NCI-H2227 (cell line): ENCODE measurements around the gene MAP3K21.
A peak's percentile ranks its signal among the peaks of the same experiment; 100 is the strongest.

ENCODE experiments used
- DNase-seq: peaks from one replicate; lab custom pipeline; 2025; ENCODE audit not compliant: unreplicated experiment; lab: John Stamatoyannopoulos, UW

MAP3K21 gene

DNA sequence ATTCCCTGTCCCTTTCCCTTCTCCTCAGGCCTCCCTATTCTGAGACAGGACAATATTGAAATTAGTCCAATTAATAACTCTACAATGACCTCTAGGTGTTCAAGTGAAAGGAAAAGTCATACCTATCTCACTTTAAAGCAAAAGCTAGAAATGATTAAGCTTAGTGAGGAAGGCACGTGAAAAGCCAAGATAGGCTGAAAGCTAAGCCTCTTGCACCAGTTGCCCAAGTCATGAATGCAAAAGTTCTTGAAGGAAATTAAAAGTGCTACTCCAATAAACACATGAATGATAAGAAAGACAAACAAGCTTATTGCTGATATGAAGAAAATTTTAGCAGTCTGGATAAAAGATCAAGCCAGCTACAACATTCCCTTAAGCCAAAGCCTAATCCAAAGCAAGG lies 3.8 kb upstream of the MAP3K21 start:
- DNase-seq: no peak

- no peak for DNase-seq
These were observed 1.2 kb upstream of the MAP3K21 start for GRCh38 chr1:233326319-233326718.

DNA sequence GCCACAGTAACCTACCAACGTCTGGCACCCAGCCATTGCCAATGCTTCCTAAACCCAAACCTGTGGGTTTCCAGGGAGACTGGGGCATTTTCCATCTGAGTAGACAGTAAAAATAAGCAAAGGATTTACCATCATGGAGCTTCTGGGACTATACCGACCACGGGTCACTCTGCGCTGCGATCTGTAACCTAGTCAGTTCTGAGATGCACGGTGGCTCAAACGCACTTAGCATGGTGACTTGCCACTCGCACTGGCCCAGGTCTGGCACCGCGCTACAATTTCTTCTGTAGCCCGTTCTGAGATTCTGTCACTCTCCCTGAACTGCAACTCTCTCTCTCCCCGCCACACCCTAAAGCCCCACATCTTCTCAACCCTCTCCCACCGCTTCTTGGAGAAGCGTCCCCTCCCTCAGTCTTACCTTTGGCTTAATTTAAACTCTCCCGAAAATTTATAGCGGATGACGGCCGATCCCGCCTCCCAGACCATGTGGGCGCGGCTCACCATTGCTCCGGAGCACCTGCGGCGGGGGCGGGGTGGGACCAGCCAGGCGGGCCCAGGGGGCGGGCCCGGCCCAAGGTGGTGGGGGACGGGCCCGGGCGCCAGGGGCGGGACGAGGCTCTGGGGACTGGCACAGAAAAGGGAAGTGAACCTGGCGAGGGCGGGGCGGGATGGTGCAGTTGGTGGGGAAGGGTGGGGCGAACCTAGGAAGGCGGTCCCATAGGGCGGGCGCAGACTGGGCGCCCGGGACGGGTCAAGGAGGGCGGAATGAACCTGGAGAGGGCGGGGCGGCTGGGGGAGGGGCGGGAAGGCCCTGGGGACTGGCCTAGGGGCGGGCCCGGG lies 493 bp upstream of the MAP3K21 start:
- DNase-seq: peak; percentile 94

- peak; percentile 69 for DNase-seq
These were observed 808 bp downstream of the MAP3K21 start for GRCh38 chr1:233328142-233328921.

DNA sequence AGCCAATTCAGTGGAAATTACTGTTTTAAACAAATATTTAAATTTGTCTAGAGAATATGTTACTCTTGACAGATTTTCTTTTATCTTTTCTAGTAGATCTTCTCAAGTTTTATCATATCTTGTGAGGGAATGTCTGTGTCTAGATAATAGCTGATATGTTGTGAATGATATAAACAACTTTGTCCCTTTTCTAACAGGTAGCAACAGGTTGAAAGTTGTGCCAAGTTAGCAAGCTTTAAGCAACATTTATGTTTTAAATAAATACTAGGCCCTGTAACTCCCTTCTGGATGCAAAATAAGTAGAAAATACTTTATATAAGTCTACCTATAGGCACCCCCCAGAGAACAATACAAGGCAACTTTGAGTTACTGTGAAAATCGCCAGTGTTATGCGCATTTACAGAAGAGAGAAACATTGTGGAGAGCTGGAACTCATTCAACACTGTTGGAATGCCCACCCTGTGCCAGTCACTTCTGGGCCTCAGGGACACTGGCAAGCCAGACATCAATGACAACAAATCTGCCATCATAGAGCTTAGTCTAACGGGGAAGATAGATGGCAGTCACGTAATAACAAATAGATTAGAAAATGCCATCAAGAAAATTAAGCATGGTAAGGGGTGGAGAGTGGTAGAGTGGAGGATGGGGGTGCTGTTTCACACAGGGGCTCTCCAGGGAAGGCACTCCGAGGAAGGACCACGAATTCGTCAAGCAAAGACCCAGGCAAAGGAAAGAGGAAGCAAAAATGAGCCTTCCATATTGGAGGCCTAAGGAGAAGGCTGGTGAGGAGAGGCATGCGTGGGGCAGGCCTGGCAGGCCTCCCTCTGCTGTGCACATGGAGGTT lies 4.4 kb downstream of the MAP3K21 start:
- DNase-seq: no peak

- no peak for DNase-seq
These were observed 5.6 kb downstream of the MAP3K21 start for GRCh38 chr1:233333086-233333485.

GRCh38 chr1:233334092-233334491 lies 6.6 kb downstream of the MAP3K21 start:
- no peak for DNase-seq

GRCh38 chr1:233336554-233337456 lies 9.3 kb downstream of the MAP3K21 start:
- DNase-seq: no peak

DNA sequence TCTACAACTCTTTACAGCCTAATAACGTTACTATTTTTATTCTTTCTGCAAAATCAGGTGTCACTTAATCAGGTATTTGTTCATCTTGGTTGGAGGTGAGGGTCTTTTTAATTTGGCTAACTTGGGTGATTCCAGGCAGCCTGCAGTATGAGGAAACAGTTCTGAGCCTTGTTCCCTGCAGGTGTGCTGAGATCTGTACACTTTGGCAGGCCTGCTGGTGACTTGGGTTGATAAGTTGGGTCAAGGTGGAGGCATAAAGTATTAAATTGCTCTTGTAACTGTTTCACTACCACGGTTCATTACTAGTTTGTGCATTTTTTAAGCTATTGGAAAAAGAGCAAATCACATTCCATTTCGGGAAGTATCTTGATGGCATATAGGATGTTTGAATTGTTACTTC lies 10.0 kb downstream of the MAP3K21 start:
- no peak for DNase-seq

- DNase-seq: no peak
These were observed 10.6 kb downstream of the MAP3K21 start for GRCh38 chr1:233338102-233338501.

DNA sequence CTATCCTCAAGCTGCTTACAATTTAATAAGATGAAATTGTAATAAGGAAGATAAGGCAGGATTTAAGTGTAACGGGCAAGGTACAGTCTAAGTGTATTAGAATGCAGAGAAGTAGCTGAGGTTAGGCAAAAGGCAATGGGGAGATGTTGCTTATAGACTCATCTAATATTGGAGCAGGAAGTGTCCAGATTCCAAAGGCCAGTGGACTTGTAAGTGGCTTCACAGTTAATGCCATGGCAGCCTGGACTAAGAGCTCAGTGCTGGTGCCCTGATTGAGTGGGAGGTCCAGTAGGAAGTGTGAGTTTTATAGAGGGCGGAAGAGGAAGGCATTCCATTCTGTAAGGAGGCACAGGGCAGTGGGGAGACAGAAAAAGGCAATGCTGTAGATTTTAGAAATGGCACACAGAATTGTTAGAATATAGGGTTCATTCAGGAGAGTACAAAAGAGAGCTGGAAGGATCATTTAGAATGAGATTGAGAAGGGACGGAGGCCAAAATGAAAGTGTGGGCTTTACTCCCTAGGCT lies 12.6 kb downstream of the MAP3K21 start:
- no peak for DNase-seq

DNA sequence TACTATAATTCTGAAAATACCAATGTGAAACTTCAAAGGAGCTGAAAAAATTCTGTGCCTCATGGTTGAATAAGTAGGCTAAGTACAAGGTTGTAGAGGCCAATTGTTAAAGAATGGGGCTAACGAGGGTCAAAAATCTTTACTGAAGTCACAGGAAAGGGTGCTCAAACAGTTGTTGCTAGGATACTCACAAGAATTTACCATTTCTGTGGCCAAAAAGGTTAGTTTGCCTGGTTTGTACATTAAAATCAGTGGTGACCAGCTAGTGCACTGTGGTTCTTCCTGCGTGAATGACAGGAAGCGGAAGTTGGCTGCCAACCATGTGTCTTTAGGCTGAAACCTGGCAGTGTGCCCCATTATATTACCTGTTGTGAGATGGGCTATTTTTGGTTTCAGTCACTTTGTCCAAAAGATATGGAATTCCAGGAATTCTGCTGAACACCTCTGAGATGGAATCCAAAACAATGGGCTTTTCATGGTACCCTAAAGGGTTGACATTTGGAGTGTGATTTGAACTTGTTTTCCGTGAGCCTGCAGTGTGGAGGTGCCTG lies 13.5 kb downstream of the MAP3K21 start:
- DNase-seq: no peak

GRCh38 chr1:233342086-233342485 lies 14.6 kb downstream of the MAP3K21 start:
- no peak for DNase-seq

- DNase-seq: no peak
These were observed 15.7 kb downstream of the MAP3K21 start for GRCh38 chr1:233343262-233343661.

DNA sequence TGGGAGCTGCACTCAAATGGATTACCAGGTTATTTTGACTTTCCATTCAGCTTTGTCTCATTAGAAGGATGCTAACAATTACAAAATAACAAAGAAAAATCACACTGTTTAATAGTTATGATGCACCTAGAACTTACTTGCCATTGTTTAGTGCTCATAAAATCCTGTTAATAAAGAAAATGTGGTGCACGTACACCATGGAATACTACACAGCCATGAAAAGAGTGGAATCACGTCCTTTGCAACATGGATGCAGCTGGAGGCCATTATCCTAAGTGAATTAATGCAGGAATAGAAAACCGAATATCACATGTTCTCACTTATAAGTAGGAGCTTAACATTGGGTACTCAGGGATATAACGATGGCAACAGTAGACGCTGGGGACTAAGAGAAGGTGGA lies 19.8 kb downstream of the MAP3K21 start:
- DNase-seq: no peak

GRCh38 chr1:233349137-233349536 lies 21.6 kb downstream of the MAP3K21 start:
- DNase-seq: no peak

- DNase-seq: no peak
These were observed 27.5 kb downstream of the MAP3K21 start for GRCh38 chr1:233354983-233355382.

DNA sequence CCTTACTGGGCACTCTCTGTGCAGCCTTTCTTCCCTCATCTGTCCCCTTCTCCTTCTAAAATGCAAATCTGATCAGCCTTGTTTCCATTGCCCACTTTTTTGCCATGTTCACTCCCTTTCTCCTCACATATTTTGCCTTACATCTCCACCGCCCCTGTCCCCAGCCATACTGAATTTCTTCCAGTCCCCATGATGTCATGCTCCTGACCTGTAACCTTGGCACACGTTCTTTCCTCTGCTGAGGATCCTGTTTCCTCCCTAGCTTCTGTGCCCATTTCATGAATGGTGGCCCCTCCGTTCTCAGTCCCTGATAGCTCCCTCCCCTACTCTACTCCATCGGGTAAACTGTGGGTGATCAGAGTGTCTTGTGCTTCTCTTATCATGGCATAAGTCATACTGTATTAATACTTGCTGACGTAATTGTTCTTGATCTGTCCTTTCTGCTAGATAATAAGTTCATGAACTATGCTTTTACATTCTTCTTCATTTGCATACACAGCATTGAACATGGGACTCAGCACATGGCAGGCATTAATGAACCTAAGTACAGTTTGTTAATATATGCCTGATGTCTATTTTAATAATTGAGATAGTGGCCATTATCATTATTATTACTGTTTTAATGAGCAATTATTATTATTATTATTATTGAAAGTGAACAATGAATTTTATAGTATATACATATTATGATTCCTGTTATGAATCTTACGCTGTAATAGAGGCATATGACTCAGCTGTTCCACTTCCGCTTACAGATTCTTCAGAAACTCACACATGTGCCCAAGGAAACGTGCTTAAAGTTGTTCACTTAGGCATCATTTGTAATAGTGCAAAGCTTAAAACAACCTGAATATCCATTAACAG lies 28.5 kb downstream of the MAP3K21 start:
- no peak for DNase-seq

- DNase-seq: no peak
These were observed 29.1 kb downstream of the MAP3K21 start for GRCh38 chr1:233356705-233356987.
